Right lobe of liver (tissue), 6 donors: ENCODE measurements around the gene NOX1. TPM values are rescaled to one million over a fixed set of nuclear protein-coding genes. Genes with fewer than 3 reads are reported as not detected.

Experiments used
- ATAC-seq, 4 donors: fragments of 200-7000 bp; cut with Tn5 transposase; one replicate each; pipeline ENCODE4 v1.9.1; 2020; ENCODE audit warnings: mild to moderate bottlenecking in 4 of 4, moderate library complexity in 4 of 4
- DNase-seq, 3 donors: peaks; one replicate each; pipeline ENCODE4 v3.0.0-alpha.2; 2020
- H3K27ac ChIP-seq, 3 donors: fragments of 200-600 bp; one replicate each; pipeline ENCODE4 v1.8.0; 2022
- H3K27me3 ChIP-seq, 2 donors: fragments of 200-600 bp; one replicate each; pipeline ENCODE4 v1.8.0; 2022
- H3K36me3 ChIP-seq, 4 donors: fragments of 200-600 bp; sonication (generic) in 1 of 4; one replicate each; pipeline versions ENCODE4 v1.5.1 to v1.8.0; 2017 to 2022; ENCODE audit warnings: control low read depth in 1 of 4
- H3K4me1 ChIP-seq, 4 donors: fragments of 200-600 bp; sonication (generic) in 1 of 4; one replicate each; pipeline versions ENCODE4 v1.5.1 to v1.8.0; 2017 to 2022; ENCODE audit warnings: control low read depth in 1 of 4
- H3K4me3 ChIP-seq, 3 donors: fragments of 200-600 bp; one replicate each; pipeline ENCODE4 v1.8.0; 2022
- H3K9me3 ChIP-seq, 4 donors: fragments of 200-600 bp; sonication (generic) in 1 of 4; one replicate each; pipeline versions ENCODE4 v1.5.1 to v1.8.0; 2017 to 2022; ENCODE audit warnings: control low read depth in 1 of 4
- POLR2A ChIP-seq: fragments of 450-650 bp; IDR thresholded peaks from one replicate; pipeline ENCODE4 v1.6.1; 2017; ENCODE audit warnings: antibody characterized with exemption, mild to moderate bottlenecking
- WGBS: methylation state at CpG from one replicate; pipeline ENCODE4 v1.1.6; 2018; ENCODE audit warnings: low coverage, low lambda C conversion rate; ENCODE audit not compliant: insufficient coverage; ENCODE audit errors: missing lambda C conversion rate; 5-methylcytosine and 5-hydroxymethylcytosine counted together
- intact Hi-C, 2 donors: fragments of 100-400 bp; cut with DNase I; formaldehyde crosslinking; loops; one replicate each; pipeline versions ENCODE4 v1.11.2 to v1.14.1; 2022
- long read RNA-seq: library from polyadenylated mRNA; unstranded; transcript quantifications from one replicate; pipeline ENCODE4 v2.0.0, GENCODE V29; 2019
- total RNA-seq, 6 experiments: library from RNA; depleted of rRNA in 2 of 6; stranded (reverse); fragments of >200 nt in 2 of 6; fragmentation: NEBNext Ultra II Directional in 3 of 6; extraction: Animal tissue kit (Norgen Biotek cat#: 25700) in 3 of 6; gene quantifications; one replicate each; pipeline versions ENCODE4 v1.1.0 to v1.2.4, GENCODE V29; 2016 to 2023
- TF ChIP-seq, protein P1 (sequence below), 4 donors: fragments of 200-600 bp in 3 of 4; fragments of 450-650 bp in 1 of 4; IDR thresholded peaks; one replicate each; pipeline versions ENCODE4 v1.5.1 to v1.8.0; 2016 to 2022; ENCODE audit warnings: antibody characterized with exemption in 4 of 4, mild to moderate bottlenecking in 2 of 4
- donor health status: DM: no; HTN: yes; CAD: no.
- donor health status: DM: no; HTN: no; CAD: no.
- donor health status: DM: no; HTN: no; CAD: no.
- donor health status: DM: no; HTN: yes; CAD: no.
- donor health status: DM: no; HTN: yes; CAD: no.

Gene NOX1
- not detected for total RNA-seq
- long read RNA-seq = 0 reads

- intact Hi-C loops = no loop called here
- Histone ChIP-seq H3K4me1 (no peaks in the 10 kb centered on the region), H3K27me3 (peaks cover 0 to 4% of the 10 kb centered on the region in 2 donors), H3K36me3 (no peaks in the 10 kb centered on the region), H3K4me3 (no peak within 1 kb of the TSS), H3K27ac (no peak within 1 kb of the TSS), H3K9me3 (no peaks in the 10 kb centered on the region)
- WGBS = 14% methylated on average over 2 of the region's 2 CpGs
- TF ChIP-seq, protein P1, sequence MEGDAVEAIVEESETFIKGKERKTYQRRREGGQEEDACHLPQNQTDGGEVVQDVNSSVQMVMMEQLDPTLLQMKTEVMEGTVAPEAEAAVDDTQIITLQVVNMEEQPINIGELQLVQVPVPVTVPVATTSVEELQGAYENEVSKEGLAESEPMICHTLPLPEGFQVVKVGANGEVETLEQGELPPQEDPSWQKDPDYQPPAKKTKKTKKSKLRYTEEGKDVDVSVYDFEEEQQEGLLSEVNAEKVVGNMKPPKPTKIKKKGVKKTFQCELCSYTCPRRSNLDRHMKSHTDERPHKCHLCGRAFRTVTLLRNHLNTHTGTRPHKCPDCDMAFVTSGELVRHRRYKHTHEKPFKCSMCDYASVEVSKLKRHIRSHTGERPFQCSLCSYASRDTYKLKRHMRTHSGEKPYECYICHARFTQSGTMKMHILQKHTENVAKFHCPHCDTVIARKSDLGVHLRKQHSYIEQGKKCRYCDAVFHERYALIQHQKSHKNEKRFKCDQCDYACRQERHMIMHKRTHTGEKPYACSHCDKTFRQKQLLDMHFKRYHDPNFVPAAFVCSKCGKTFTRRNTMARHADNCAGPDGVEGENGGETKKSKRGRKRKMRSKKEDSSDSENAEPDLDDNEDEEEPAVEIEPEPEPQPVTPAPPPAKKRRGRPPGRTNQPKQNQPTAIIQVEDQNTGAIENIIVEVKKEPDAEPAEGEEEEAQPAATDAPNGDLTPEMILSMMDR (IDR thresholded peaks at IDR 0.05) = no peak
- ATAC-seq (no peak), DNase-seq (no peak)
Measured at GRCh38 chrX:100874325-100874724, at the start of gene NOX1. NOX1 (minus strand) TSS chrX:100874359; CDS start chrX:100874139, 220 bp downstream.

GRCh38 chrX:100915562-100915961, 41.4 kb upstream of the NOX1 start:
- Histone ChIP-seq H3K36me3 (no peaks in the 10 kb centered on the region), H3K27me3 (no peaks in the 10 kb centered on the region), H3K9me3 (no peaks in the 10 kb centered on the region), H3K4me1 (no peaks in the 10 kb centered on the region), H3K4me3 (no peak overlapping the region), H3K27ac (no peak overlapping the region)
- intact Hi-C loops = no loop called here
- ATAC-seq = no peak
- TF ChIP-seq, protein P1 (IDR thresholded peaks at IDR 0.05) = no peak
- TF ChIP-seq POLR2A = no peak
- WGBS = 0% methylated on average over 1 of the region's 2 CpGs
- DNase-seq = no peak

DNA sequence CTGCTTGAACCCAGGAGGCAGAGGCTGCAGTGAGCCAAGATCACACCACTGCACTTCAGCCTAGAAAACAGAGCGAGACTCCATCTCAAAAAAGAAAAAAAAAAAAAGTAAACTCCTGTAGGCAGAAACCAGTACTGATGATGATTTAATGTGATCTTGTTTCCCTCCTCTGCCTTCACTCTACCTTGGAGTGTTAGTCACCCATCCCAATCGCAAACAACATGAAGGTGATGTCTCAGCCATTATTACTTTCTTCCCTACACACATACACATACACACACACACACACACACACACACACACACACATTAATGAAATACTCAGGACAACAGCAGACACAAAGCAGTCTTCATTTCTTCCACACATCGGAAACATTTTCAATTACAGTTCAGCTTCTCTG, 39.0 kb upstream of the NOX1 start:
- intact Hi-C loops = no loop called here
- H3K27ac ChIP-seq = no peak overlapping the region
- no peaks in the 10 kb centered on the region for H3K9me3 ChIP-seq
- no peak for ATAC-seq
- no peak overlapping the region for H3K4me3 ChIP-seq
- no peak for DNase-seq
- H3K27me3 ChIP-seq = no peaks in the 10 kb centered on the region
- whole genome bisulfite sequencing = 62% methylated on average over 3 of the region's 3 CpGs
- TF ChIP-seq POLR2A = no peak
- TF ChIP-seq, protein P1 (IDR thresholded peaks at IDR 0.05) = no peak
- no peaks in the 10 kb centered on the region for H3K36me3 ChIP-seq
- no peaks in the 10 kb centered on the region for H3K4me1 ChIP-seq

DNA sequence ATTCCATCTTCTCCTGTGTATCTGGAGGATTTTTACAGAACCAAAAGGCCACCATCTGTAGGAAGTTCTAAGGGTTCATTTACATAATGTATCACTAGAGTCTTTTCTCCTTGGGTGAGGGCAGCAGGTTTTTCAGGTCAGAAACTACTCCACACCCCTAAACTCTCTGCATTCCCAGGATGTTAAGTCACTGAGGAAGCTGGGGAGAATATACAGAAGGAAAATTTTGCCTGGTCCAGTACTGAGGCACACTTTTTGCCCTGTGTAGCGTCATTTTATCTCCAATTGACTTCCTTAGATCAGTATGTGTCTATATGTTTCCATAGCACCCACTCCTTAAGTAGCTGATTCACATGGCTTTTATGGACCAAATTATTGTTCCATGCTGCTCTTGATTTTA, 37.6 kb upstream of the NOX1 start:
- WGBS = 27% methylated on average over 1 of the region's 1 CpG
- Histone ChIP-seq H3K4me1 (no peaks in the 10 kb centered on the region), H3K27me3 (no peaks in the 10 kb centered on the region), H3K36me3 (no peaks in the 10 kb centered on the region), H3K27ac (no peak overlapping the region), H3K4me3 (no peak overlapping the region), H3K9me3 (no peaks in the 10 kb centered on the region)
- DNase-seq = no peak
- TF ChIP-seq, protein P1 (IDR thresholded peaks at IDR 0.05) = no peak
- ATAC-seq = no peak
- intact Hi-C loops = no loop called here

DNA sequence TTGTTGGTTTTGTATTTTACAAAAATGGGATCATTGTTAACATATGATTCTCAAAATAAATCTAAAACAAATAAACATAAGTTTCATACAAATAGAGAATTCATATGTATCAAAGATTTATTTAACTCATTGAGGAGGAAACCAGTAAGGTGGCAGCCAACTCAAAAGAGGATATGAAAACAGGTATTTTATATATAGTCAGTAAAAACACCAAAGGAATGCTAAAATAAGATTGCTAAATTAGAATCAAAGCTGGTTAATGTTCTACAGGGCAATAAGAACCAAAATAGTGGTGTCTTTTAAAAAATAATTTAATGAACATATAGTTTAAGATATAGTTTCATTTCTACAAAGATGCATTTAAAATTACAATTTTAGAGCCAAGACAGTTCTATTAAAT, 31.5 kb upstream of the NOX1 start:
- H3K27ac ChIP-seq = no peak overlapping the region
- no peaks in the 10 kb centered on the region for H3K36me3 ChIP-seq
- no peaks in the 10 kb centered on the region for H3K9me3 ChIP-seq
- no peak overlapping the region for H3K4me3 ChIP-seq
- no peak for ATAC-seq
- no peaks in the 10 kb centered on the region for H3K27me3 ChIP-seq
- no peak for TF ChIP-seq POLR2A
- TF ChIP-seq, protein P1 (IDR thresholded peaks at IDR 0.05) = no peak
- no peak for DNase-seq
- no peaks in the 10 kb centered on the region for H3K4me1 ChIP-seq
- intact Hi-C loops = no loop called here
